ENCODE results near the gene PIM2.

GRCh38 chrX:48903290-48903689, 15.5 kb downstream of the PIM2 start:
- TF ChIP-seq EP300 (IDR thresholded peaks at IDR 0.05) (no peak), CTCF (IDR thresholded peaks at IDR 0.05) (no peak), POLR2A (IDR thresholded peaks at IDR 0.05) (no peak), POLR2AphosphoS5 (IDR thresholded peaks at IDR 0.05) (no peak)

Data from sigmoid colon (tissue), 4 donors.